DMS153 treated with DMSO at 0.1 percent for 48 hours (cell line): ENCODE measurements around the gene CALM3.
"Not testable (repeated sequence)": the region's sequence is repeated elsewhere in the genome, so short reads cannot be mapped to it uniquely, and the experiment has no call there.

Source experiments
- DNase-seq: peaks from one replicate; lab custom pipeline; 2025; ENCODE audit not compliant: unreplicated experiment; lab: John Stamatoyannopoulos, UW

Gene CALM3

GRCh38 chr19:46601318-46602224 lies at the start of gene CALM3:
TSS of gene CALM3 (plus strand) at chr19:46601330. CDS start at chr19:46601435, 105 bp downstream.
- no peak for DNase-seq

GRCh38 chr19:46552891-46553290 lies 48.2 kb upstream of the CALM3 start:
- DNase-seq = no peak

GRCh38 chr19:46554161-46554560 lies 47.0 kb upstream of the CALM3 start:
- DNase-seq = no peak

- no peak for DNase-seq
Observed at GRCh38 chr19:46555628-46556280, 45.4 kb upstream of the CALM3 start.

GRCh38 chr19:46556471-46556870 lies 44.7 kb upstream of the CALM3 start:
- not testable (repeated sequence) for DNase-seq

GRCh38 chr19:46559203-46559602 lies 41.9 kb upstream of the CALM3 start:
- no peak for DNase-seq

GRCh38 chr19:46559675-46560074 lies 41.5 kb upstream of the CALM3 start:
- DNase-seq = not testable (repeated sequence)

- no peak for DNase-seq
Observed at GRCh38 chr19:46564701-46565100, 36.4 kb upstream of the CALM3 start.

- DNase-seq = no peak
Observed at GRCh38 chr19:46571495-46571894, 29.6 kb upstream of the CALM3 start.

GRCh38 chr19:46573679-46574498 lies 27.2 kb upstream of the CALM3 start:
- no peak for DNase-seq

GRCh38 chr19:46574533-46574932 lies 26.6 kb upstream of the CALM3 start:
- DNase-seq = no peak

GRCh38 chr19:46578450-46578849 lies 22.7 kb upstream of the CALM3 start:
- DNase-seq = no peak

- DNase-seq = no peak
Observed at GRCh38 chr19:46579361-46579879, 21.7 kb upstream of the CALM3 start.

- no peak for DNase-seq
Observed at GRCh38 chr19:46580247-46580646, 20.9 kb upstream of the CALM3 start.

GRCh38 chr19:46585539-46585938 lies 15.6 kb upstream of the CALM3 start:
- no peak for DNase-seq

- DNase-seq = no peak
Observed at GRCh38 chr19:46586294-46586693, 14.8 kb upstream of the CALM3 start.

- DNase-seq = no peak
Observed at GRCh38 chr19:46587861-46588260, 13.3 kb upstream of the CALM3 start.

GRCh38 chr19:46591254-46591653 lies 9.9 kb upstream of the CALM3 start:
- DNase-seq = no peak

GRCh38 chr19:46591870-46592269 lies 9.3 kb upstream of the CALM3 start:
- no peak for DNase-seq

- DNase-seq = no peak
Observed at GRCh38 chr19:46596008-46596407, 5.1 kb upstream of the CALM3 start.

- no peak for DNase-seq
Observed at GRCh38 chr19:46598372-46598917, 2.7 kb upstream of the CALM3 start.
